Liver (tissue), 3 donors: Measurements from ENCODE around the gene KCNIP1.

Experiments used
- ATF3 ChIP-seq: IDR thresholded peaks from 2 replicates; pipeline ENCODE4 v1.6.1; 2016; ENCODE audit warnings: antibody characterized with exemption
- CTCF ChIP-seq: fragments of 150-350 bp; IDR thresholded peaks from 2 replicates; pipeline ENCODE4 v1.5.1; 2017; ENCODE audit warnings: improper control_type of control experiment, low read depth, low read length; ENCODE audit not compliant: missing input control
- GABPA ChIP-seq, 2 donors: IDR thresholded peaks in 1 of 2; conservative IDR thresholded peaks in 1 of 2; 2 replicates each; pipeline ENCODE4 v1.6.1; 2016; ENCODE audit warnings: antibody characterized with exemption in 2 of 2, mild to moderate bottlenecking in 1 of 2, moderate library complexity in 1 of 2
- MAX ChIP-seq: IDR thresholded peaks from 2 replicates; pipeline ENCODE4 v1.6.1; 2016; ENCODE audit warnings: antibody characterized with exemption
- REST ChIP-seq: IDR thresholded peaks from 2 replicates; pipeline ENCODE4 v1.6.1; 2016; ENCODE audit warnings: antibody characterized with exemption, mild to moderate bottlenecking
- RXRA ChIP-seq, 2 donors: IDR thresholded peaks; 2 replicates each; pipeline ENCODE4 v1.6.1; 2017 to 2018; ENCODE audit warnings: antibody characterized with exemption in 2 of 2, mild to moderate bottlenecking in 1 of 2
- TAF1 ChIP-seq: conservative IDR thresholded peaks from 2 replicates; pipeline ENCODE4 v1.6.1; 2016; ENCODE audit warnings: antibody characterized with exemption, mild to moderate bottlenecking
- YY1 ChIP-seq: IDR thresholded peaks from 2 replicates; pipeline ENCODE4 v1.6.1; 2016; ENCODE audit warnings: antibody characterized with exemption, mild to moderate bottlenecking
- ZBTB33 ChIP-seq: IDR thresholded peaks from 2 replicates; pipeline ENCODE4 v1.6.1; 2016; ENCODE audit warnings: antibody characterized with exemption
- donor health status: healthy.
- donor health status: healthy.

- no peak for TF ChIP-seq CTCF
- TF ChIP-seq REST, result no peak
- TF ChIP-seq TAF1, result no peak
- no peak for TF ChIP-seq GABPA (IDR thresholded peaks at IDR 0.05 in 1 of 2, conservative IDR thresholded peaks at IDR 0.05 in 1 of 2)
- no peak for TF ChIP-seq MAX
- TF ChIP-seq RXRA (IDR thresholded peaks at IDR 0.05), result no peak
- no peak for TF ChIP-seq ATF3
- TF ChIP-seq YY1, result no peak
- no peak for TF ChIP-seq ZBTB33
Observed at GRCh38 chr5:170490381-170490780, 13.4 kb upstream of the KCNIP1 start.
